Tibial nerve (tissue), 4 donors: ENCODE measurements around the gene SMAD3. TPM values are rescaled to one million over a fixed set of nuclear protein-coding genes. Genes with fewer than 3 reads are reported as not detected.

Source experiments
- DNase-seq, 2 donors: peaks; one replicate each; pipeline ENCODE4 v3.0.0-alpha.2; 2019; ENCODE audit warnings: low spot score in 2 of 2
- H3K27ac ChIP-seq, 4 donors: fragments of 200-600 bp; sonication (generic) in 3 of 4; one replicate each; pipeline ENCODE4 v1.5.1; 2017 to 2019; ENCODE audit warnings: mild to moderate bottlenecking in 1 of 4
- H3K27me3 ChIP-seq, 2 donors: fragments of 200-600 bp; sonication (generic) in 1 of 2; one replicate each; pipeline versions ENCODE4 v1.5.1 to v1.6.0; 2017 to 2019
- H3K36me3 ChIP-seq, 3 donors: fragments of 200-600 bp; sonication (generic); one replicate each; pipeline ENCODE4 v1.5.1; 2018 to 2019
- H3K4me1 ChIP-seq, 4 donors: fragments of 200-600 bp; sonication (generic) in 3 of 4; one replicate each; pipeline ENCODE4 v1.5.1; 2017 to 2019
- H3K4me3 ChIP-seq, 4 donors: fragments of 200-600 bp; sonication (generic) in 3 of 4; one replicate each; pipeline ENCODE4 v1.5.1; 2017 to 2019; ENCODE audit warnings: mild to moderate bottlenecking in 1 of 4, moderate library complexity in 1 of 4
- H3K9me3 ChIP-seq, 4 donors: fragments of 200-600 bp; sonication (generic) in 3 of 4; one replicate each; pipeline ENCODE4 v1.5.1; 2017 to 2019
- CTCF ChIP-seq, 5 experiments: fragments of 200-600 bp in 3 of 5; fragments of 450-650 bp in 2 of 5; sonication (generic) in 3 of 5; IDR thresholded peaks; one replicate each; pipeline ENCODE4 v1.5.1; 2016 to 2019; ENCODE audit warnings: antibody characterized with exemption in 5 of 5, mild to moderate bottlenecking in 3 of 5, moderate library complexity in 2 of 5
- EP300 ChIP-seq, 2 donors: sonication (generic); formaldehyde crosslinking; IDR thresholded peaks; one replicate each; pipeline ENCODE4 v1.6.1; 2017; ENCODE audit warnings: antibody characterized with exemption in 2 of 2, mild to moderate bottlenecking in 1 of 2
- POLR2A ChIP-seq, 2 donors: fragments of 450-650 bp; IDR thresholded peaks; one replicate each; pipeline ENCODE4 v1.6.1; 2017; ENCODE audit warnings: antibody characterized with exemption in 2 of 2, mild to moderate bottlenecking in 2 of 2, moderate library complexity in 2 of 2
- WGBS, 2 donors: methylation state at CpG; one replicate each; pipeline ENCODE4 v1.1.5; 2018; 5-methylcytosine and 5-hydroxymethylcytosine counted together
- total RNA-seq, 4 donors: library from RNA; depleted of rRNA; stranded (reverse); fragments of >200 nt; gene quantifications; one replicate each; pipeline ENCODE4 v1.1.0, GENCODE V29; 2016

Gene SMAD3
- total RNA-seq, 4 donors from 2014 or later = 36.3 to 68.6 (median 44.1) TPM

GRCh38 chr15:67194171-67195114 lies 129.0 kb downstream of the SMAD3 start:
- TF ChIP-seq CTCF (IDR thresholded peaks at IDR 0.05) (no peak), EP300 (IDR thresholded peaks at IDR 0.05) (peak in 1 of 2 donors; percentile 65)
- DNase-seq = no peak
- H3K4me3 ChIP-seq = no peak overlapping the region
- H3K27me3 ChIP-seq = no peaks in the 10 kb centered on the region
- peaks cover 0 to 54% (median 8%) of the 10 kb centered on the region in 4 donors for H3K4me1 ChIP-seq
- H3K36me3 ChIP-seq = peaks cover 0 to 44% (median 6%) of the 10 kb centered on the region in 3 donors
- H3K27ac ChIP-seq = peak overlapping the region in 2 of 4 donors; percentile 58 to 63
- 71 to 77% methylated on average over 9 of the region's 9 CpGs for whole genome bisulfite sequencing, 2 donors
- H3K9me3 ChIP-seq = no peaks in the 10 kb centered on the region

GRCh38 chr15:67195305-67195704 lies 129.9 kb downstream of the SMAD3 start:
- 90 to 97% methylated on average over 3 of the region's 3 CpGs for WGBS, 2 donors
- Histone ChIP-seq H3K27ac (peak overlapping the region in 2 of 4 donors; percentile 58 to 63), H3K36me3 (peaks cover 0 to 35% (median 5%) of the 10 kb centered on the region in 3 donors), H3K9me3 (no peaks in the 10 kb centered on the region), H3K4me3 (no peak overlapping the region), H3K4me1 (peaks cover 0 to 49% (median 8%) of the 10 kb centered on the region in 4 donors), H3K27me3 (no peaks in the 10 kb centered on the region)
- TF ChIP-seq POLR2A (IDR thresholded peaks at IDR 0.05) = no peak
- no peak for TF ChIP-seq EP300 (IDR thresholded peaks at IDR 0.05)
- no peak for TF ChIP-seq CTCF (IDR thresholded peaks at IDR 0.05)
- no peak for DNase-seq

GRCh38 chr15:67196222-67196621 lies 130.8 kb downstream of the SMAD3 start:
- Histone ChIP-seq H3K36me3 (peaks cover 0 to 27% (median 0%) of the 10 kb centered on the region in 3 donors), H3K4me1 (peaks cover 0 to 44% (median 8%) of the 10 kb centered on the region in 4 donors), H3K27me3 (no peaks in the 10 kb centered on the region), H3K4me3 (no peak overlapping the region), H3K27ac (peak overlapping the region in 2 of 4 donors; percentile 70 to 77), H3K9me3 (no peaks in the 10 kb centered on the region)
- no peak for DNase-seq
- no peak for TF ChIP-seq EP300 (IDR thresholded peaks at IDR 0.05)
- TF ChIP-seq POLR2A (IDR thresholded peaks at IDR 0.05) = no peak
- no peak for TF ChIP-seq CTCF (IDR thresholded peaks at IDR 0.05)
- 78 to 89% methylated on average over 6 of the region's 6 CpGs for WGBS, 2 donors

- no peak for DNase-seq
- peaks cover 0 to 47% (median 8%) of the 10 kb centered on the region in 4 donors for H3K4me1 ChIP-seq
- no peak overlapping the region for H3K4me3 ChIP-seq
- H3K9me3 ChIP-seq = no peaks in the 10 kb centered on the region
- H3K27ac ChIP-seq = peak overlapping the region in 2 of 4 donors; percentile 70 to 77
- TF ChIP-seq POLR2A (IDR thresholded peaks at IDR 0.05) = no peak
- TF ChIP-seq EP300 (IDR thresholded peaks at IDR 0.05) = peak in 1 of 2 donors; percentile 55
- WGBS, 2 donors = 65 to 68% methylated on average over 8 of the region's 8 CpGs
- peaks cover 0 to 27% (median 0%) of the 10 kb centered on the region in 3 donors for H3K36me3 ChIP-seq
- no peaks in the 10 kb centered on the region for H3K27me3 ChIP-seq
Observed at GRCh38 chr15:67196672-67197363, 131.4 kb downstream of the SMAD3 start.

- Histone ChIP-seq H3K4me3 (no peak overlapping the region), H3K27me3 (no peaks in the 10 kb centered on the region), H3K4me1 (peaks cover 0 to 47% (median 8%) of the 10 kb centered on the region in 4 donors), H3K9me3 (no peaks in the 10 kb centered on the region), H3K36me3 (peaks cover 0 to 27% (median under 1%) of the 10 kb centered on the region in 3 donors), H3K27ac (peak overlapping the region in 2 of 4 donors; percentile 70 to 77)
- no peak for DNase-seq
- no peak for TF ChIP-seq CTCF (IDR thresholded peaks at IDR 0.05)
- no peak for TF ChIP-seq EP300 (IDR thresholded peaks at IDR 0.05)
- no peak for TF ChIP-seq POLR2A (IDR thresholded peaks at IDR 0.05)
- 85 to 93% methylated on average over 2 of the region's 2 CpGs for WGBS, 2 donors
Observed at GRCh38 chr15:67197364-67197695, 131.9 kb downstream of the SMAD3 start.
